Esophagus (tissue), 2 donors: Measurements from ENCODE around the gene C17orf107. TPM values are rescaled to one million over a fixed set of nuclear protein-coding genes. Genes with fewer than 3 reads are reported as not detected.
A peak's percentile ranks its signal among the peaks of the same experiment; 100 is the strongest.
"Not testable (repeated sequence)": the region's sequence is repeated elsewhere in the genome, so short reads cannot be mapped to it uniquely, and the experiment has no call there.

ENCODE experiments used
- H3K27ac ChIP-seq, 2 donors: one replicate each; pipeline ENCODE4 v1.5.1; 2013; ENCODE audit warnings: low read depth in 2 of 2, mild to moderate bottlenecking in 2 of 2, inconsistent platforms in 1 of 2, low read length in 1 of 2, moderate library complexity in 1 of 2
- H3K27me3 ChIP-seq, 2 donors: one replicate each; pipeline ENCODE4 v1.6.1; 2013; ENCODE audit warnings: low read length in 2 of 2, control low read depth in 1 of 2, mild to moderate bottlenecking in 1 of 2; ENCODE audit not compliant: insufficient read depth in 2 of 2, control insufficient read depth in 1 of 2
- H3K36me3 ChIP-seq, 2 donors: one replicate each; pipeline ENCODE4 v1.6.1; 2013; ENCODE audit warnings: low read length in 1 of 2; ENCODE audit not compliant: control insufficient read depth in 2 of 2, insufficient read depth in 2 of 2
- H3K4me1 ChIP-seq, 2 donors: one replicate each; pipeline ENCODE4 v1.6.1; 2013; ENCODE audit warnings: low read length in 1 of 2; ENCODE audit not compliant: control insufficient read depth in 2 of 2, insufficient read depth in 2 of 2
- H3K4me3 ChIP-seq, 2 donors: one replicate each; pipeline ENCODE4 v1.5.1; 2013; ENCODE audit warnings: low read length in 2 of 2, mild to moderate bottlenecking in 2 of 2, low read depth in 1 of 2, moderate library complexity in 1 of 2
- H3K9me3 ChIP-seq, 2 donors: one replicate each; pipeline ENCODE4 v1.6.1; 2013; ENCODE audit warnings: mild to moderate bottlenecking in 2 of 2, low read depth in 1 of 2, low read length in 1 of 2, moderate library complexity in 1 of 2; ENCODE audit not compliant: control insufficient read depth in 2 of 2, insufficient read depth in 1 of 2
- WGBS, 2 donors: extraction: QIAGEN DNeasy Blood & Tissue Kit; methylation state at CpG; one replicate each; pipeline ENCODE4 v1.1.7; 2013; 5-methylcytosine and 5-hydroxymethylcytosine counted together
- polyA plus RNA-seq, 2 donors: library from polyadenylated mRNA; stranded (reverse); fragments of 200-250 nt; gene quantifications; one replicate each; pipeline ENCODE4 v1.2.3, GENCODE V29; 2013
- donor health status: healthy with polysubstance abuse.
- donor health status: Bipolar disorder and iron deficiency.

The C17orf107 gene
- polyA plus RNA-seq, 2 donors = 0.58 to 0.71 TPM

DNA sequence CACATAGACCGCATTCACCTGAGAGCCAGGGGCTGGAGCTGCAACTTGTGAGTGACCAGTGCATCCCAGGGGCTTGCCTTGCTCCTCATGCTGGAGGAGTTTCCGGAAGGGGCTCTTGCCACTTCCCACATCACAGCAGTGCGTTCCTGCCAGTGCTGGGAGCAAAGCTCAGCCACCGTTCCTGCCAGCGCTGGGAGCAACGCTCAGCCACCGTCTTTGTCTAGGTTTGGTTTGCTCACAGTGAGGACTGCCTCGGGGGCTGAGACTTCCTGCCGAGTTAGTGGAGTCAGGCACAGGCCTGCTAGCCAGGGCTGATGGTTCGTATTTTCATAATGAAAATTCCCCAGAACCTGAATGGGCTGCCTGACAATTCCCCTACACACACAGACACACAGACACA, 9.0 kb downstream of the C17orf107 start:
- H3K27me3 ChIP-seq = no peaks in the 10 kb centered on the region
- no peaks in the 10 kb centered on the region for H3K9me3 ChIP-seq
- H3K27ac ChIP-seq = peak overlapping the region; percentile 90 to 98
- WGBS, 2 donors = 28 to 49% methylated on average over 10 of the region's 10 CpGs
- H3K36me3 ChIP-seq = no peaks in the 10 kb centered on the region
- no peak overlapping the region for H3K4me3 ChIP-seq
- H3K4me1 ChIP-seq = peaks cover 0 to 6% of the 10 kb centered on the region in 2 donors

- H3K36me3 ChIP-seq = no peaks in the 10 kb centered on the region
- peak overlapping the region; percentile 90 to 98 for H3K27ac ChIP-seq
- H3K9me3 ChIP-seq = no peaks in the 10 kb centered on the region
- no peak overlapping the region for H3K4me3 ChIP-seq
- H3K27me3 ChIP-seq = no peaks in the 10 kb centered on the region
- 15 to 19% methylated on average over 20 of the region's 20 CpGs for WGBS, 2 donors
- peaks cover 0 to 4% of the 10 kb centered on the region in 2 donors for H3K4me1 ChIP-seq
Measured at GRCh38 chr17:4908711-4909496, 9.6 kb downstream of the C17orf107 start.

DNA sequence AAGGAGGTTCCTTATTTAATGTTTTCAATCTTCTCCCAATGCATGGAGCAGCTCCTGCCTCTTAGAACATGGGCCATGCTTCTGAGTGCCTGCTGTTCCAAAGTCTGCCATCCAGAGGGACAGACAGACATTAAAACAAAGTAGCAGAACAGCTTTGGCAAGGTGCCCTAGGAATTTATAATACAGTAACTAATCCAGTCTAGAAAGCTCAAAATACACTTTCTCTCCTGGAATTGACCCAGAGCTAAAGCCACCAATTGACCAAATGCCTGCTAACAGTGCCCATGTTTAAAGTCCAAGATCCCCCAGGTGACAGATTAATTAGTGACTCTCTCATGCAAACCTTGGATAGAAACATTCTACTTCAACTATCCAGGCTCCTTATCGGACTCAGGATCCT, 14.7 kb downstream of the C17orf107 start:
- Histone ChIP-seq H3K9me3 (no peaks in the 10 kb centered on the region), H3K4me1 (no peaks in the 10 kb centered on the region), H3K27me3 (no peaks in the 10 kb centered on the region), H3K4me3 (no peak overlapping the region), H3K27ac (no peak overlapping the region), H3K36me3 (no peaks in the 10 kb centered on the region)
- WGBS, 2 donors = 67 to 83% methylated on average over 1 of the region's 1 CpG

DNA sequence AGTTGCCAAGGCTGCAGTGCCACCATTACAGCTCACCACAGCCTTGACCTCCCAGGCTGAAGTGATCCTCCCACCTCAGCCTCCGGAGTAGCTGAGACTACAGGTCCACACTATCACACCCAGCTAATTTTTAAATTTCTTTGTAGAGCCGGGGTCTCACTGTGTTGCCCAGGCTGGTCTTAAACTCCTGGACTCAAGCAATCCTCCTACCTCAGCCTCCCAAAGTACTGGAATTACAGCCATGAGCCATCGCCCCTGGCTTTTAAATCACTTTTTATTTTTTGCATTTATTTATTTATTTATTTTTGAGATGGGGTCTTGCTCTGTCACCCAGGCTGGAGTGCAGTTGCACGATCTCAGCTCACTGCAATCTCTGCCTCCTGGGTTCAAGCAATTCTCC, 15.2 kb downstream of the C17orf107 start:
- WGBS, 2 donors = 86 to 95% methylated on average over 4 of the region's 4 CpGs
- H3K27me3 ChIP-seq, H3K36me3 ChIP-seq, H3K4me1 ChIP-seq, H3K27ac ChIP-seq, H3K4me3 ChIP-seq, H3K9me3 ChIP-seq: not testable (repeated sequence)

- no peaks in the 10 kb centered on the region for H3K36me3 ChIP-seq
- 71 to 74% methylated on average over 8 of the region's 8 CpGs for WGBS, 2 donors
- no peak overlapping the region for H3K27ac ChIP-seq
- no peak overlapping the region for H3K4me3 ChIP-seq
- H3K9me3 ChIP-seq = no peaks in the 10 kb centered on the region
- H3K4me1 ChIP-seq = no peaks in the 10 kb centered on the region
- no peaks in the 10 kb centered on the region for H3K27me3 ChIP-seq
Measured at GRCh38 chr17:4919511-4920047, 20.2 kb downstream of the C17orf107 start.

DNA sequence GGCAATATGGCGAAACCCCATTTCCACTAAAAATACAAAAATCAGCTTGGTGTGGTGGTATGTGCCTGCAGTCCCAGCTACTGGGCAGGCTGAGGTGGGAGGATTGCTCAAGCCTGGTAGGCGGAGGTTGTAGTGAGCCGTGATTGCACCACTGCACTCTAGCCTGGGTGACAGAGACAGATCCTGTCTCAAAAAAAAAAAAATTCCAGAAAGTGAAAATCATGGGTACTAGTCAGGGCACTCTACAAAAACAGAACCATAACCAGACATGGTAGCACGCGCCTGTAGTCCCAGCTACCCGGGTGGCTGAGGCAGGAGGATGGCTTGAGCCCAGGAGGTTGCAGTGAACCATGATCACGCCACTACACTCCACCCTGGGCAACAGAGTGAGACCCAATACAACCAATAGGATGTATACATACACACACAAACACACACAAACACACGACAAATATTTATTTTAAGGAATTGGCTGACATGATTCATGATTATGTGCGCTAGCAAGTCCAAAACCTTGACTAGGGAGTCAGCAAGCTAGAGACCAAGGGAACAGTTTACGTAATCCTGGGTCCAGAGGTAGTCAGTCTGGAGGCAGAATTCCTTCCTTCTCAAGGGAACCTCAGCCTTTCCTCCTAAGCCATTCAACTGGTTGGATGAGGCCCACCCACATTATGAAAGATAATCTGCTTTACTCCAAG, 21.2 kb downstream of the C17orf107 start:
- Histone ChIP-seq H3K4me1 (no peaks in the 10 kb centered on the region), H3K36me3 (no peaks in the 10 kb centered on the region), H3K9me3 (no peaks in the 10 kb centered on the region), H3K4me3 (no peak overlapping the region), H3K27me3 (no peaks in the 10 kb centered on the region), H3K27ac (peak overlapping the region in 1 of 2 donors; percentile 55)
- WGBS, 2 donors = 70 to 79% methylated on average over 10 of the region's 10 CpGs

DNA sequence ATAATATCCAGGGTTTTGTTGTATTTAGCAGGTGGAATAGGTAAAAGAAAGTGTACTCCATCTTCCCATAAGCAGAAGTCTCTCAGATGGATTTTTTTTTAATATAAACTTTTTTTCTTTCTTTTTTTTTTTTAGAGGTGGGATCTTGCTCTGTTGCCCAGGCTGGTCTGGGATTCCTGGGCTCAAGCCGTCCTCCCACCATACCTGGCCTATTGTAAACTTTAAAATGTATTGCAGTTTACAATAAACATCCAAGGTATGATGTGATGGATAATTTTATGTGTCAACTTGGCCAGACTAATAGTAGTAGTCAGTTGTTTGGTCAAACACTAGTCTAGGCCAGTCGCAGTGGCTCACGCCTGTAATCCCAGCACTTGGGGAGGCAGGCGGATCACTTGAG, 22.0 kb downstream of the C17orf107 start:
- H3K4me3 ChIP-seq = no peak overlapping the region
- H3K9me3 ChIP-seq = no peaks in the 10 kb centered on the region
- no peak overlapping the region for H3K27ac ChIP-seq
- H3K36me3 ChIP-seq = no peaks in the 10 kb centered on the region
- no peaks in the 10 kb centered on the region for H3K4me1 ChIP-seq
- WGBS, 2 donors = 93 to 94% methylated on average over 4 of the region's 4 CpGs
- no peaks in the 10 kb centered on the region for H3K27me3 ChIP-seq

DNA sequence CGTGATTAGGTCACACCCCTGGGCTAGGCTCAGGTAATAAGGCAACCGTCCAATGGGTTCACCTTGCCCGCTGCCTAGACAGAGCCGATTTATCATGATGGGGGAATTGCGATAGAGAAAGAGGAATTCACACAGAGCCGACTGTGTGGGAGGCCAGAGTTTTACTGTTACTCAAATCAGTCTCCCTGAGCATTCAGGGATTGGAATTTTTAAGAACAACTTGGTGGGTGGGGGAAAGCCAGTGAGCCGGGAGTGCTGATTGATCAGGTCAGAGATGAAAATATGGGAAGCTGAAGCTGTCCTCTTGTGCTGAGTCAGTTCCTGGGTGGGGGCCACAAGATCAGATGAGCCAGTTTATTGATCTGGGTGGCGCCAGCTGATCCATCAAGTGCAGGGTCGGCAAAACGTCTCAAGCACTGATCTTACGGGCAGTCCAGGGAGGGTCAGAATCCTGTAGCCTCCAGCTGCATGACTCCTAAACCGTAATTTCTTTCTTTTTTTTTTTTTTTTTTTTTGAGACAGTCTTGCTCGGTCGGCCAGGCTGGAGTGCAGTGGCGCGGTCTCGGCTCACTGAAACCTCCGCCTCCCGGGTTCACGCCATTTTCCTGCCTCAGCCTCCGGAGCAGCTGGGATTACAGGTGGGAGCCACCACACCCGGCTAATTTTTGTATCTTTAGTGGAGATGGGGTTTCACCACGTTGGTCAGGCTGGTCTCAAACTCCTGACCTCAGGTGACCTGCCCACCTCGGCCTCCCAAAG, 27.4 kb downstream of the C17orf107 start:
- not testable (repeated sequence) for H3K27ac ChIP-seq, H3K27me3 ChIP-seq, H3K9me3 ChIP-seq, H3K36me3 ChIP-seq, H3K4me1 ChIP-seq, H3K4me3 ChIP-seq
- 82 to 87% methylated on average over 24 of the region's 24 CpGs for WGBS, 2 donors

GRCh38 chr17:4928881-4929280, 29.5 kb downstream of the C17orf107 start:
- H3K9me3 ChIP-seq = no peaks in the 10 kb centered on the region
- no peak overlapping the region for H3K4me3 ChIP-seq
- WGBS, 2 donors = 98% methylated on average over 18 of the region's 18 CpGs
- H3K27me3 ChIP-seq = no peaks in the 10 kb centered on the region
- no peaks in the 10 kb centered on the region for H3K4me1 ChIP-seq
- H3K36me3 ChIP-seq = no peaks in the 10 kb centered on the region
- no peak overlapping the region for H3K27ac ChIP-seq
